Measurements from ENCODE around the gene IL1A. TPM values are rescaled to one million over a fixed set of nuclear protein-coding genes. Genes with fewer than 3 reads are reported as not detected.
A peak's percentile ranks its signal among the peaks of the same experiment; 100 is the strongest.

The IL1A gene
- total RNA-seq, 1 experiment from 2014 or later, result 0.42 TPM

GRCh38 chr2:112793449-112793978 is 9.2 kb upstream of the IL1A start (continued):
- TF ChIP-seq MAX (CRISPR knock-in tag; IDR thresholded peaks at IDR 0.05) (no peak), RELA (CRISPR knock-in tag; IDR thresholded peaks at IDR 0.05; ENCODE audit: borderline replicate concordance) (no peak), NFATC4 (CRISPR knock-in tag; IDR thresholded peaks at IDR 0.05) (no peak), TEAD1 (CRISPR knock-in tag; IDR thresholded peaks at IDR 0.05) (no peak), PRRX2 (CRISPR knock-in tag; IDR thresholded peaks at IDR 0.05) (no peak), HMGXB4 (CRISPR knock-in tag; IDR thresholded peaks at IDR 0.05) (no peak)

DNA sequence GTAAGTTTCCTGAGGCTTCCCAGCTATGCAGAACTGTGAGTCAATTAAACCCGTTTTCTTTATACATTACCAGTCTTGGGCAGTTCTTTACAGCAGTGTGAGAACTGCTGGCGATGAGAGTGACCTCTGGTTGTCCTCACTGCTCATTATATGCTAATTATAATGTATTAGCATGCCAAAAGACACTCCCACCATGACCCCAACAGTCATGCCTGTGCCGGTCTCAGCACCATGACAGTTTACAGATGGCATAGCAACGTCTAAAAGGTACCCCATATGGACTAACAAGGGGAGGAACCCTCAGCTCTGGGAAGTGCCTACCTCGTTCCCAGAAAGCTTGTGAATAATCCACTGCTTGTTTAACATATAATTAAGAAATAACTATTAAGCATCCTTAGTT is 8.1 kb upstream of the IL1A start:
- H3K27ac Mint-ChIP-seq, result peak overlapping the region; percentile 52; the same call in 1 of the 2 replicates

More for the DNA sequence above, 8.1 kb upstream of the IL1A start:
- no peak for TF ChIP-seq CBFB (CRISPR knock-in tag; IDR thresholded peaks at IDR 0.05; ENCODE audit: low read depth)
- no peak for TF ChIP-seq HMGXB4 (CRISPR knock-in tag; IDR thresholded peaks at IDR 0.05)
- no peak for TF ChIP-seq SMAD3 (CRISPR knock-in tag; IDR thresholded peaks at IDR 0.05; ENCODE audit: borderline replicate concordance)
- TF ChIP-seq ZNF138 (CRISPR knock-in tag; conservative IDR thresholded peaks at IDR 0.05), result no peak
- no peak for TF ChIP-seq USF1 (CRISPR knock-in tag; IDR thresholded peaks at IDR 0.05)
- TF ChIP-seq, protein P1, sequence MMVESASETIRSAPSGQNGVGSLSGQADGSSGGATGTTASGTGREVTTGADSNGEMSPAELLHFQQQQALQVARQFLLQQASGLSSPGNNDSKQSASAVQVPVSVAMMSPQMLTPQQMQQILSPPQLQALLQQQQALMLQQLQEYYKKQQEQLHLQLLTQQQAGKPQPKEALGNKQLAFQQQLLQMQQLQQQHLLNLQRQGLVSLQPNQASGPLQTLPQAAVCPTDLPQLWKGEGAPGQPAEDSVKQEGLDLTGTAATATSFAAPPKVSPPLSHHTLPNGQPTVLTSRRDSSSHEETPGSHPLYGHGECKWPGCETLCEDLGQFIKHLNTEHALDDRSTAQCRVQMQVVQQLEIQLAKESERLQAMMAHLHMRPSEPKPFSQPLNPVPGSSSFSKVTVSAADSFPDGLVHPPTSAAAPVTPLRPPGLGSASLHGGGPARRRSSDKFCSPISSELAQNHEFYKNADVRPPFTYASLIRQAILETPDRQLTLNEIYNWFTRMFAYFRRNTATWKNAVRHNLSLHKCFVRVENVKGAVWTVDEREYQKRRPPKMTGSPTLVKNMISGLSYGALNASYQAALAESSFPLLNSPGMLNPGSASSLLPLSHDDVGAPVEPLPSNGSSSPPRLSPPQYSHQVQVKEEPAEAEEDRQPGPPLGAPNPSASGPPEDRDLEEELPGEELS (CRISPR knock-in tag; IDR thresholded peaks at IDR 0.05), result no peak
- TF ChIP-seq NR3C1 (CRISPR knock-in tag; conservative IDR thresholded peaks at IDR 0.05; ENCODE audit: low read depth), result no peak
- TF ChIP-seq FOXK1 (CRISPR knock-in tag; IDR thresholded peaks at IDR 0.05), result no peak
- no peak for TF ChIP-seq ZNF219 (CRISPR knock-in tag; IDR thresholded peaks at IDR 0.05; ENCODE audit: borderline replicate concordance)
- no peak for TF ChIP-seq ZBTB43 (CRISPR knock-in tag; IDR thresholded peaks at IDR 0.05)
- Mint-ChIP-seq H3K4me1 (peaks cover 49% of the 10 kb centered on the region), H3K36me3 (peaks cover 8% of the 10 kb centered on the region), H3K27me3 (ENCODE audit: low read depth) (no peaks in the 10 kb centered on the region; the same call in 1 of the 2 replicates), H3K4me3 (no peak overlapping the region), H3K9me3 (peaks cover 15% of the 10 kb centered on the region)
- no peak for DNase-seq (ENCODE audit: low spot score)
- ATAC-seq, result no peak
- ChIA-PET CTCF (no interaction called here), POLR2A (no interaction called here)

Measured in WTC11 (cell line).